Mucosa of descending colon (tissue), 3 donors: Measurements from ENCODE around the gene ZCCHC10. TPM values are rescaled to one million over a fixed set of nuclear protein-coding genes. Genes with fewer than 3 reads are reported as not detected.

Experiments used
- ATAC-seq: fragments of 200-7000 bp; cut with Tn5 transposase; one replicate; pipeline ENCODE4 v1.9.1; 2020; ENCODE audit warnings: mild to moderate bottlenecking, moderate library complexity
- DNase-seq, 3 donors: peaks; one replicate each; pipeline ENCODE4 v3.0.0-alpha.2; 2020
- H3K36me3 ChIP-seq: fragments of 200-600 bp; one replicate; pipeline ENCODE4 v1.8.0; 2021; ENCODE audit warnings: low read depth, mild to moderate bottlenecking
- H3K4me1 ChIP-seq: fragments of 200-600 bp; one replicate; pipeline ENCODE4 v1.8.0; 2021; ENCODE audit warnings: low read depth, mild to moderate bottlenecking
- H3K4me3 ChIP-seq: fragments of 200-600 bp; one replicate; pipeline ENCODE4 v1.8.0; 2021; ENCODE audit warnings: mild to moderate bottlenecking
- H3K9me3 ChIP-seq: fragments of 200-600 bp; one replicate; pipeline ENCODE4 v1.8.0; 2021; ENCODE audit warnings: mild to moderate bottlenecking
- CTCF ChIP-seq: fragments of 200-600 bp; IDR thresholded peaks from one replicate; pipeline ENCODE4 v1.8.0; 2022; ENCODE audit warnings: antibody characterized with exemption, mild to moderate bottlenecking
- intact Hi-C, 2 donors: fragments of 100-400 bp; cut with DNase I in 1 of 2; cut with micrococcal nuclease in 1 of 2; formaldehyde crosslinking; loops; one replicate each; pipeline versions ENCODE4 v1.11.0 to v1.11.1; 2022; cut with DNase I, micrococcal nuclease
- total RNA-seq, 3 donors: library from RNA; stranded (reverse); fragmentation: NEBNext Ultra II Directional in 2 of 3; extraction: Animal tissue kit (Norgen Biotek cat#: 25700) in 2 of 3; gene quantifications; one replicate each; pipeline versions ENCODE4 v1.2.1 to v1.2.4, GENCODE V29; 2021 to 2023
- donor health status: DM: no; HTN: no; CAD: no; lungs with moderate emphysema.
- donor health status: DM: no; HTN: no; CAD: no.
- donor health status: DM: no; HTN: yes; CAD: no.

ZCCHC10 gene
- total RNA-seq, 3 donors from 2014 or later, result 20.4 to 35.0 (median 29.2) TPM

DNA sequence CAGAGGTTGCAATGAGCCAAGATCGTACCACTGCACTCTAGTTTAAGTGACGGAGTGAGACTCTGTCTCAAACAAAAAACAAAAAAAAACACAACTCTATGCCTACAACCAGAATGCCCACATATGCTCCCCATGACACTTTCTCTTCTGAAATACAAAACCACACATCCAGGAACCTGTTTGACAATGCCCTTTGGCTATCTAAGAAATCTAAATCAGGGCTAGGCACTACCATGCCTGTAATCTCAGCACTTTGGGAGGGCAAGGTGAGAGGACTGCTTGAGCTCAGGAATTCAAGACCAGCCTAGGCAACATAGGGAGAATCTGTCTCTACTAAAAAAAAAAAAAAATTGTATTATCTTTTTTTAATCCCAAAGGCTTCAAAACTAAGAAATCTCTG, 73.5 kb downstream of the ZCCHC10 start:
- H3K36me3 ChIP-seq, result no peaks in the 10 kb centered on the region
- ATAC-seq (no peak), DNase-seq (no peak)
- H3K9me3 ChIP-seq, result no peaks in the 10 kb centered on the region
- intact Hi-C loops, result no loop called here
- no peak overlapping the region for H3K4me3 ChIP-seq
- H3K4me1 ChIP-seq, result peaks cover 4% of the 10 kb centered on the region
- TF ChIP-seq CTCF, result no peak

DNA sequence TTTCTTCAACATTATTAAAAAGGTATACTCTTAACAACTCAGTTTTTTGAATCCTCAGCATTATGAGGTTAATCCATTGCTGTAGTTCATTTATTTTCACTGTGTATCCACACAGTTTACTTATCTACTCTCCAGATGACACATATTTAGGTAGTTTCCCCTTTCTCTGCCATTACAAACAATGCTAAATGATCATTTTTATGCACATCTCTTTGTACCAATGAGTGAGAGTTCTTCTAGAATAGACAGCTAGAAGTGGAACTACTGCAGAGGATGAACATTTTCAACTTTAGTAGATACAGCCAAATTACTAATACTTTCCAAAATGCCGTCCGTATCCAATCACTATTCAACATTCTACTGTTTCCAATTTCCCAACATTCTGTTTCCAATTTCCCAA, 74.5 kb downstream of the ZCCHC10 start:
- ATAC-seq (no peak), DNase-seq (no peak)
- intact Hi-C loops, result no loop called here
- no peaks in the 10 kb centered on the region for H3K36me3 ChIP-seq
- no peak overlapping the region for H3K4me3 ChIP-seq
- H3K4me1 ChIP-seq, result peaks cover 4% of the 10 kb centered on the region
- H3K9me3 ChIP-seq, result no peaks in the 10 kb centered on the region
- no peak for TF ChIP-seq CTCF

GRCh38 chr5:132949136-132949535, 77.2 kb downstream of the ZCCHC10 start:
- intact Hi-C loops, result no loop called here
- Histone ChIP-seq H3K4me3 (no peak overlapping the region), H3K9me3 (no peaks in the 10 kb centered on the region), H3K36me3 (no peaks in the 10 kb centered on the region), H3K4me1 (peaks cover 4% of the 10 kb centered on the region)
- ATAC-seq (no peak), DNase-seq (no peak)
- no peak for TF ChIP-seq CTCF

DNA sequence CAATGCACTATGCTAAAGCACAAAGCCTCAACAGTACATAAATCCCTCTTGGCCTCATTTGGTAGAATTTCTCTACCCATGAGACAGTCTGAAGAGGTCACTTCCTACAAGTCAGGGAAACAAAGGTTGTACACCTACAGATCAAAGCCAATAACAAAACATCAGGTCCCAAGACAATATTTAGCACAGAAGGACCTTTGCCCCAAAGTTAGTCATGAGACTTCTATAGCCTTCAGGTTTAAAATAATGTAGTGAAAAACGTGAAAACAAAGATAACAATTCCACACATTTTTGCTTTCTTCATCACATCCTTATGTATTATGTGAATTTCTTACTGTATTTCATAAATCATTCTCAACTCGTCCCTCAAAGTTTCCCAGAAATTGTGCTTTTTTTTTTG, 78.7 kb downstream of the ZCCHC10 start:
- intact Hi-C loops, result no loop called here
- H3K4me3 ChIP-seq, result no peak overlapping the region
- no peaks in the 10 kb centered on the region for H3K36me3 ChIP-seq
- TF ChIP-seq CTCF, result no peak
- no peaks in the 10 kb centered on the region for H3K9me3 ChIP-seq
- peaks cover 7% of the 10 kb centered on the region for H3K4me1 ChIP-seq
- DNase-seq, result no peak
- ATAC-seq, result peak; percentile 44

Other genes with a start within 250 kb of the ZCCHC10 start
- 10 to 100 TPM; 49.9 to 64.7 (median 61.1) TPM for gene SEPTIN8, start 249.3 kb downstream of the ZCCHC10 start, total RNA-seq
- 10 to 100 TPM; 11.6 to 44.5 (median 24.3) TPM for gene SOWAHA, start 213.2 kb downstream of the ZCCHC10 start, total RNA-seq
- 10 to 100 TPM; 37.3 to 93.5 (median 63.0) TPM for gene SHROOM1, start 195.9 kb downstream of the ZCCHC10 start, total RNA-seq
- under 1 TPM; 0.28 to 0.41 (median 0.36) TPM for gene GDF9, start 160.1 kb downstream of the ZCCHC10 start, total RNA-seq
- gene UQCRQ, start 159.9 kb downstream of the ZCCHC10 start, total RNA-seq, result 100 to 1,000 TPM; 448 to 727 (median 690) TPM
- gene LEAP2, start 152.9 kb downstream of the ZCCHC10 start, total RNA-seq, result 1 to 10 TPM; 2.9 to 9.9 (median 3.8) TPM
- 10 to 100 TPM; 65.8 to 85.3 (median 76.6) TPM for gene AFF4, start 62.9 kb downstream of the ZCCHC10 start, total RNA-seq
- 10 to 100 TPM; 64.1 to 77.2 (median 72.9) TPM for gene HSPA4, start 25.5 kb upstream of the ZCCHC10 start, total RNA-seq